ENCODE results near the gene ATPAF2. TPM values are rescaled to one million over a fixed set of nuclear protein-coding genes. Genes with fewer than 3 reads are reported as not detected.
"Not testable (repeated sequence)": the region's sequence is repeated elsewhere in the genome, so short reads cannot be mapped to it uniquely, and the experiment has no call there.

The ATPAF2 gene
- total RNA-seq, 1 donor from 2014 or later = 21.3 TPM

DNA sequence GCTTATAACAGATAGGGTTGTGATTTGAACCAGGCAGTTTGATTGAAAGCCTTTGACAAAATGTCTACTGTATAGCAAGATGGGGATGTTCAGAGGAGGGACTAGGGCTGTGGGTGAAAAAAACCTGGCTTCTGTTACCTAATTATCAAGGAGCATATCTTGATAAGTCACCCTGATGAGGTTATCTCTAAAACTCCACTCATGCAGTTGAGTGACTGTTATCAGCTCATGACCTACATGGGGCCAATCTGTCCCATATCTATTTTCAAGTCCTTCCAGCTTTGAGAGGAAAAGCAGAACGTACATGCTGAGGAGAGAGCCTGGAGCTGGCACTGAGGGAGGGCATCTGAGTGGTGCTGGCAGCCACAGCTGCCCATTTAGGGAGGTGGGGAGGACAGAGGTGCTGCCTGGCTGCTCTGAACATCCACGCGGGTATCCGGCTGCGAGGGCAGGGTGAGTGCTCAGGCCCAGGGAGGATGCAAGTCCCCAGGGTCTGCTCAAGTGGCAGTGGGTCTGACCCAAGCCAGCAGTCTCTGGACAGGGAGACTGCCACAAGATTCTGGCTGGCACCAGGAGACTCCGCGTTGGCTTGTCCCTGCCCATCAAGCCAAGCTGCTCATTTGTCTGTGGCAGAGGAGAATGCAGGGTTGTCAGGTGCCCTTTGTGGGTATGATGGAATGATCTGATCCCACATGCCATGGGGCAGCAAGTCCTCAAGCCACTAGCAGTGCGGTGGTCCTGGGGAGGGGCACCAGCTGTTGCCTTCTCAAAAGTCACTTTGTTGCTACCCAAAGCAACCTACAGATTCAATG, 29.2 kb downstream of the ATPAF2 start:
- DNase-seq = no peak

DNA sequence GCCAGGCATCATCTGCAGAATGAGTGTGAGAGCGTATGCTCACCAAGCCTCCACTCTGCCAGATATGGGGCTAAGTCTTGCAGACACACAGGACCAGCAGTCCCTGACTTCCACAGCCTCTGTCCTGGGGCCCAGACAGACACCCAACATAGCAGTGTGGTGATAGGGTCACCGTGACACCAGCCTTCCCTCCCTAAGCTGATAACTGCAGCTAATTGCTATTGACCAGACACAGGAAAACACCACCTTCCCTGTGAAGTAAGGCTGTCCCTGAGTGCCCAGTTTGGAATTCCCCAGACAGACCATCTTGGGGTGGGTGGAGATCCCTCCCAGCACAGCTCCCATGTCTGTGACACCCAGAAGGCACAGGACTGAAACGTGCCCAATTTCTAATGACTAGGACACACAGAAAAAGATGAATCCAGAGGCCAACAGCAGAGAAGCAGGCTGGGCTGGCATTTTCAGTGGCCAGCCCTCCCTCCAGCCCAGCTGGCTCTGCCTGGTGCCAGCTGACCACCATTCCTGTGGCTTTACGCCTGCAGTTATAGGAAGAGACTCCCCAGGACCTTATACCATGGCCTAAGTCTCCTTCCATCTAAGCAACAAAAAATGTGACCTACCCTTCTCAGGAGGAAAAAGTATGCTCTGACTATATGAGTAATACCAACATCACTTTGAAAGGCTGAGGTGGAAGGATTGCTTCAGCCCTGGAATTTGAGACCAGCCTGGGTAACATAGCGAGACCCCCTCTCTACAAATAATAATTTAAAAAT, 30.3 kb downstream of the ATPAF2 start:
- DNase-seq = no peak

DNA sequence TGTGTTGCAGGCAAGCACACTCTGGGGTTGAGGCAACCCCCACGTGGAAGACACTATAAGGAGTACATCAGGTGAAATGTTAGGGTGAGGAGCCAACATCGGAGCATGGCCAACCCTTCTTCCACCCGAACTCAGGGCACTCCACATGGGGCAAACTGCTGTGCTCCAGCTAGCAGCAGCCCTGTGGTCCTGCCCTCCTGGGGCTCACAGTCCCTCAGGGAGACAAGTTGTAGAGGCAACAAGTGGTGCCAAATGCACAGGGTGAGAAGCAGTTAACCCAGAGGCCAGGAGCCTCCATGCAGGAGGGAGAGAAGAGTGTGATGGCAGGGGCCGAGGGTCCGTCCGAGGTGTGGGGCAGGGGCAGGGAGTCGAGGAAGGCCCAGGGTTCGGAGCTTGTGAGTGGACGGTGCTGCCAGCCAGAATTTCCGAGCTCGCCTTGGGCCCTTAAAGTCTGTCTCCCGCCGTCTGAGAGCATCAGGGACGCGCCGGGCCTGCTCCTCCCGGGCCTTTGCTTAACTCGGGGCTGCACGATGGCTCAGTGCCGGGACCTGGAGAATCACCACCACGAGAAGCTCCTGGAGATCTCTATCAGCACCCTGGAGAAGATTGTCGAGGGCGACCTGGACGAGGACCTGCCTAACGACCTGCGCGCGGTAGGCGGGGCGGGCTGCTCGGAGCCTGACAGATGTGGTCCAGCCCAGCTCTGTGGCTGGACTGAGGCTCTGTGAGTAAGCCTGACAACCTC, 32.3 kb downstream of the ATPAF2 start:
- DNase-seq = no peak

DNA sequence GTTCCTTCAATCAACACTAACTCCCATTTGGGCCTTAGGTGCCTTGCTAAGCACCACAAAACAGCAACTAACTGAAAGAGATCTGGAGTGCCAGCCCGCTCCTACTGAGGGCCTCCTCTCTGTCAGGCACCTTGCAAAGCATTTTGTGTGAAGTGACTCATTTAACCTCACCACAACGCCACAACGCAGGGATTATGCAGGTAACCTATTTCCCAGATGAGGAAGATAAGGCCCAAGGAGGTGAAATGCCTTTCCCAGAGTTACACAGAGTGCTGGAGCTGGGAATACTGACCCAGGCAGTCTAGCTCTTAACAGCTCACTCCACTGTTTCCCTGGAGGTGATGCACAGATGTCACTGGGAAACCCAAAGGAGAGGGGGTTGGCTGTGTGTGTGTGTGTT, 33.5 kb downstream of the ATPAF2 start:
- DNase-seq = no peak

DNA sequence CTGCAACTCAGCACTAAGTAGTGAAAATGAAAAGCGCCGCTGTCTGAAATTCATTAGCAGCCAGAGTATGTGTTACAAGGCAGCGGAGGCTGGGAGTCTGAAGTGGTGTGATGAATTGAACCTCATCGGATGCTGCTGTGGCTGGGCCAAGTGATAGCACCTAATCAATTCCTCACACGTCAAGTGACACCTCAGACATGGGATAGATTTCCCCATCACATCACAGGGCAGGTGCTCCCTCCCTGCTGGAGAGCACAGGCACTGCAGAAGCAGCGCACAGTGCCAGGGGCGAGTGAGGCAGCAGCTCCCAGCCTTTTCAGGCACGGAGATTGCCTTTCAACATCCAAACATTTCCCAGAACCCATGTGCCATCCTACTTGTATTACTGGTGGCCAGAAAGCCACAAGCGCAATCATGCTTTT, 34.1 kb downstream of the ATPAF2 start:
- no peak for DNase-seq

DNA sequence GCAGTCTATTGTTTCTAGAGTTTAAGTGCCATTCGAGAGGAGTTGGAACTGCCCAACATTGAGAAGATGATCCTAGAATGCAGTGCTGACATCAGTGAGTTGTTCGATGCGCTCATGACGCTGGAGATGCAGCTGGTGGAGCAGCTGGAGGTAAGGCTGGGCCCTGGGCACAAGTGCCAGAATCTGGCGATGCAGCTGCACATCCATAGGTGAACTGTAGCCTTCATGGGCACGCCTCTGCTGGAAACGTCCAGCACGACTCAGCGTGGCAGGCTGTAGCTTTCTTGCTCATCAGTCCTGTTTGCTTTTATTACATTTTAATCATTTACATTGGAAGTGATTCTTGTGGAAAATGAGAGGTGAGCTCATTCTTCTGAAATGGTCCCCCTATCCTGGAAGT, 34.6 kb downstream of the ATPAF2 start:
- DNase-seq = no peak

DNA sequence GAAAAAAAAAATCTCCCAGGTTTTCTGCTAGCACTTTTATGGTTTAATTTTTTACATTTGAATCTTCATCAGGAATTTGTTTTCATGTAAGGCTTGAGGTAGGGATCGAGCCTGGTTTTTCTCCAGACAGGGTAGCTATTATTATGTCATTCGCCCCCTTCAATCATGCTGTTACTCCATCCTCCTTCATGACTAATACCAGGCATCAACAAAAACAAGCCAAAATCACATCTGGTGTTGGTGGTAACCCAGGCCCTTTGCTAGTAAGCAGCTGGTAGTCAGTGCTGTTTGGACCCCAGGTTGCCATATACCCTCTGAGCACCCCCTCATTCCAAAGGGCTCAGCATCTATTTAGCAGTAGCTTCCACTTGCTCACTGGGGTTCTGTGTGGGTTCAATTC, 36.8 kb downstream of the ATPAF2 start:
- no peak for DNase-seq

DNA sequence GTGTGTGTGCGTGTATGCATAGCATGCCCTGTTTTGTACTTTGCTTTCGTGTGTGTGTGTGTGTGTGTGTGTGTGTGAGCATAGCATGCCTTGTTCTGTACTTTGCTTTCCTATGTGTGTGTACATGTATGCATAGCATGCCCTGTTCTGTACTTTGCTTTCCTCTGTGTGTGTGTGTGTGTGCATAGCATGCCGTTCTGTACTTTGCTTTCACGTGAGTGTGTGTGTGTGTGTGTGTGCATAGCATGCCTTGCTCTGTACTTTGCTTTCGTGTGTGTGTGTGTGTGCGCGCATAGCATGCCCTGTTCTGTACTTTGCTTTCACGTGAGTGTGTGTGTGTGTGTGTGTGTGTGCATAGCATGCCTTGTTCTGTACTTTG, 38.9 kb downstream of the ATPAF2 start:
- DNase-seq = no peak

DNA sequence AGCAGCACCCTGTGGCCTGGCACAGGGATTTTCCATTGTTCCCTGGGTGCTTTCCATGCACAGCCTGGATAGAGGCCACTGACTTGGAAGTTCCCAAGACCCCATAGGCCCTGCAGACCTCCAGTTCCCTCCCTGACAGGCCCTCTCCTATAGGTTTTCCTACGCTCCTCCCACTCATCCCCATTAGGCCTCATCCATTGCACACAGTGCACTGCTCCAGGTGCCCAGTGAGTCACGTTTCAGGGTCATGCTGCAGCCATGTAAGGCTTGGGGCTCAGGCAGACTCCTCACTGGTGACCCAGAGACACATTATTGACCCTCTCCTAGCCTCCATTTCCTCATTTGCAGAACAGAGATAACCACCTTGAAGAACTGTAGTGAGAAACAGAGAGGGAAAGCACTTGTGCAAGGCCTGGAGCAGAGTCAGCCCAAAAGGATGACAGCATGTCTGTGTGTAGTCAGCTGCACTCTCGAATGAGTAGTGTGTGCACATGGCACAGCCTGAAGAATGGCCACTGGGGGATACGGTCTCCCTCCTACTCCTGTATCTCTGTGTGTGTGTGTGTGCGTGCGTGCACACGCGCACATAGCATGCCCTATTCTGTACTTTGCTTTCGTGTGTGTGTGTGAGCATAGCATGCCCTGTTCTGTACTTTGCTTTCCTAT, 39.5 kb downstream of the ATPAF2 start:
- no peak for DNase-seq

DNA sequence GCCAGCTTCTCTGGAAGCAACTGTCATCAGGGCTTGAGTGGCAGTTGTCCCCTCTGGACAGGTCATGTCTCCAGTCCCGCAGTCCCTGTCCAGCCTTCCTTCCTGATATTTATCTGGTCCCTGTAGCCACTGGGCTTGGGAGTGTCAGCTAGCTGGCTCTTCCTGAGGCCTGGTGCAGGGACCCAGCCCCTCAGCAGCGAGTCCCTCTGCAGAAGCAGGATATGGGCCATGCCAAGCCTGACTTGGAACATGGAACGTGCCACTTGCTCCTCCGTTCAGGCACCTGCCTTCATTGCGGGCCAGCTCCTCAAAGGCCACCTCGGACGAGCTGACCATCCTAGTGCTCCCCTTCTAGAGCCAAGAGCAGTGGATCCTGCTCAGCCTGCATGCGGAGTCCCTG, 40.0 kb downstream of the ATPAF2 start:
- no peak for DNase-seq

DNA sequence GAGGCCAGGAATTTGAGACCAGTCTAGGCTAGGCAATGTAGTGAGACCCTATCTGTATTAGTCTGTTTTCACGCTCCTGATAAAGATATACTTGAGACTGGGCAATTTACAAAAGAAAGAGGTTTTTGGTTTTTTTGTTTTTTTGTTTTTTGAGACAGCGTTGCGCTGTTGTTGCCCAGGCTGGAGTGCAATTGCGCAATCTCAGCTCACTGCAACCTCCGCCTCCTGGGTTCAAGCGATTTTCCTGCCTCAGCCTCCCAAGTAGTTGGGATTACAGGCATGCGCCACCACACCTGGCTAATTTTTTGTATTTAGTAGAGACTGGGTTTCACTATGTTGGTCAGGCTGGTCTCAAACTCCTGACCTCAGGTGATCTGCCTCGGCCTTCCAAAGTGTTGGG, 43.1 kb downstream of the ATPAF2 start:
- not testable (repeated sequence) for DNase-seq

DNA sequence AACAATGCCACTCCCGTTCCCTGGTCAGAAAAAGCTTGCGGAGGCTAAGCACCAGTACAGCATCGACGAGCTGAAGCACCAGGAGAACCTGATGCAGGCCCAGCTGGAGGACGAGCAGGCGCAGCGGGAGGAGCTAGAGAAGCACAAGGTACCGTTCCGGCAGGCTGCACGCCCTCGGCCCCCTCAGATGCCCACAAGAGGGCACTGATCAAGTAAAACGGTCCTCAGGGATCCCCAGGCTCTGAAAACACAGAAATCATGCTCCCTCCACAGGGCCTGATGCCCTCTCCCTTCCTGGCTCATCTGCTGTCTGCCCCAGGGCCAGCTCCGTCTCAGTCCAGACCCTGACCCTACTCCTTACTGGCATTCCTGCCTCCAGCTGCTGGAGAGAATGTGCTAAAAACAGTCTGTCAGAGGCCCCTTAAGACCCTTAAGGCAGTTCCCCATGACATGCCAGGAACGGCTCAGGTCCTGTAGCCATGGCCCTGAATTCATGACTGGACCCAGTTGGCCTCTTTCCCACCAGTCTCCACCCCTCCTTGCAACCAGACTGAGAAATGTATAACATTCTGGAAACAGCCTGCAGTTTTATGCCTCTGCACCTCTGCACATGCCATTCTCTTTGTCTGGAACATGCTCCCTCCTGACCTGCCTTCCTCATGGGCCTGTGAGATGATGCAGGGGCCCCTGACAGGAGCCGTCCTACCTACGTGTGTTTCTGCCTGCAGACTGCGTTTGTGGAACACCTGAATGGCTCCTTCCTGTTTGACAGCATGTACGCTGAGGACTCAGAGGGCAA, 44.5 kb downstream of the ATPAF2 start:
- DNase-seq = peak; percentile 50

DNA sequence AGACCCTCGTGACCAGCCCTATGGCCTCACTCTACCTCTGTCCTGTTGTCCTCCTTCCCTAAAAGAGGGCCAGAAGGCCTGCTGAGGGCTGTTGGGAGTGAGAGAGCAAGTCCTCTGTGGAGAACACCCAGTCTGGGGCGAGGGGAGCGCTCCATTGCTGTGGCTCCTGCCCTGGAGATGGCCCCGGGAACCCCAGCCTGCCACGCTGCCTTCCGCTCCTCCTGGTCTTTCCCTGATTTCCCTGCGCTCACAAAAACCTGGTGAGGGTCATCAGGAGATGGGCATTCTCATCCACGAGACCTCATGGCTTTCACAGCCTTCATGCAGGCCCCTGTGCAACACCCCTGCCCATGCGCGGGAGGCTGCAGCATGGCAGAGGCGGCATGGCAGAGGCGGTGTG, 45.1 kb downstream of the ATPAF2 start:
- no peak for DNase-seq

DNA sequence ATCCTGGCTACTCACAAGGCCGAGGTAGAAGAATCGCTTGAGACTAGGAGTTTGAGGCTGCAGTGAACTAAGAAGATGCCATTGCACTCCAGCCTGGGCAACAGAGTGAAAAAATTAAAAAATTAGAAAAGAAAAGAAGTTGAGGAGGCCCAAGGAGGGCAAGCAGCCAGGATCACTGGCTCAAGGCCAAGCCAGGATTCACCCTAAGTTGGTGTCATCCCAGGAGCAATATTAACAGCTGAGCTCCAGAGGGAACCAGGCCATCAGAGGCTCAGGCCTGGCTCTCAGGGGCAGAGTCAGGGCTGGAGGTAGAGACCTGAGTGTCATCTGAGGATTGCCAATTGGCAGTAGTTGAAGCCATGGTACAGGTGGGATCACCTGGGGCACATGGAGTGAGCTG, 45.6 kb downstream of the ATPAF2 start:
- no peak for DNase-seq

DNA sequence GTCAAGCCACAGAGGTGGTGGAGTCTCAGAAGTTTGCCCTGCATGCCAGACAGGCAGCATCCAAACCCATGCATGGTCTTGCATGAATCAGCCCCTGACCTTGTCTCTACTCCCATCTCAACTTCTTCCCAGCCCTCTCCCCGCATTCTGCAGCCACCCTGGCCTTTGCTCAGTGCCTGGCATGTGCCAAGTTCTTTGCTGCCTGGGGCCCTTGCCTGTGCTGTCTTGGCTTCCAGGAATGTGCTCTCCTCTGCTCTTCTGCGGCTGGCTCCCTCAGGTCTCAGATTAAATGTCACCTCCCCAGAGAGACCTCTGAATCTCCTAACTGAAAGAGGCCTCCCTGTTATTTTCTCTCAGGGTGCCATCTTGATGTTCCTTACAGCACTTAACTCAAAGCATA, 48.7 kb downstream of the ATPAF2 start:
- no peak for DNase-seq

DNA sequence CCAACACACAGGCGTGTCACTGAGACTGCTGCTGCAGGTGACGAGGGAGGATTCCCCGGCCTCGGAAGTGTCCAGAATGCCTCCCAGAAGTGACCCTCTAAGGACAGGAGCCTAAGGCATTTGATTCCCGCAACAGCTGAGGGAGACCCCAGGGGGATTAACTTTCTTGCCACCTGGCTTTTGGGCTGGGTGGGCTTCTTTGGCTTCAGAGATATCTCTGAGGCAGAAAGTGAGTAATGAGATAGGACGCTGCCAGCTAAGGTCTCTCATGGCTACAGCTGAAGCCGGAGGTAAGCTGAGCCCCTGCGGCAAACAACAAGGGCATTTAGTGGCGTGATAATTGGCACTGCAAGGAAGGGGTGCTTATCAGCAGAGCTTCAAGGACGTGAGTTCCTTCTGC, 49.4 kb downstream of the ATPAF2 start:
- DNase-seq = no peak

DNA sequence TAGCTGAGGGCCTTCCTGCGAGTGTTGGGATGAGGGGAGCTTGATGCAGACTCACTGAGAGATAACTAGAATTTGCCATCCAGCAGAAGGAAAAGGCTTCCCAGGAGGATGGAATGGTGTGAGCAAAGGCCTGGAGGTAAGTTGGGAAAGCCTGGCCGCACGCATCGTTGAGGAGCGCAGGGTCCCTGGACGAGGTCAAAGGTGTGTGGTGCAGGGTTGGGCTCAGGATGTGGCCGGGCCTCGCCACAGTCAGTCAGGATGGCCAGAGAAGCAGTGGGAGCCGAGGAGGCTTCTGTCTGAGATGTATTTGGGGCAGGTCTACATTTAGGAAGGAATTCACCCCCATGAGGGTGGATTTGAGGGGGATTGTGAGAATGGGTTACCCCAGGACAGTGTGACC, 49.9 kb downstream of the ATPAF2 start:
- no peak for DNase-seq

DNA sequence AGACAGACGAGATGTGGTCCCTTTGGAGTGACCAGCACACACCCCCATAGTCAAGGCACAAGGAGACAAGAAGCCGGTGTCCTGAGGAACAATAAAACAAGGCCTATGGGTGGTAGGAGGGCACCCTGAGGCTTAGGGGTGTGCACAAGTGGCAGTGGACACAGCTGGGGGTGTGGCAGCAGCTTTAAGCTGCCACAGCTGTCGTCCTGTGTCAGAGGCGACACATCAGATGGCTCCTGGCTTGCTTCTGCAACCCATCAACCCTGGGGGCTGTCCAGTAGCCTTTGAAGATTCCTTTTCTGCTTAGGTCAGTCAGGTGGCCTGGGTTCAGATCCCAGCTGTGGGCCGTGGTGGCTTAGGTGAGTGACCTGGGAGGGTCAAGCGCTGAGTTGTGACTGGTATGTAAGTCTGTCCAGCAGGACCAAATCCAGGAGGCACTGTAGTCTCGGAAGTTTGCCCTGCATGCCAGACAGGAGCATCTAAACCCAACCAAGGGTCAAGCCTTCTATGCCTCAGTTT, 50.5 kb downstream of the ATPAF2 start:
- no peak for DNase-seq

DNA sequence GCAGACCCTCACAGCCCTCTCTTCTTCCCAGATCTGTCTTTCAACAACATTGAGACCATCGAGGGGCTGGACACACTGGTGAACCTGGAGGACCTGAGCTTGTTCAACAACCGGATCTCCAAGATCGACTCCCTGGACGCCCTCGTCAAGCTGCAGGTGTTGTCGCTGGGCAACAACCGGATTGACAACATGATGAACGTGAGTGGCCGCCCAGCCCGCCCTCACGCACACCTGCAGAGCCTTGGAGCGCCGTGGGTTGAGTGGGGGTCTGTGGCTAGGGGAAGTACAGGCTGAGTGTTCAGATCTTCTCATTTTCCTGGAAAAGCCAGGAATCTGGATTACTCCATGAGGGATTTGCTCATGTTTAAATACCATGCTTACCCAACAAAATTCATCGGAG, 51.1 kb downstream of the ATPAF2 start:
- DNase-seq = no peak

DNA sequence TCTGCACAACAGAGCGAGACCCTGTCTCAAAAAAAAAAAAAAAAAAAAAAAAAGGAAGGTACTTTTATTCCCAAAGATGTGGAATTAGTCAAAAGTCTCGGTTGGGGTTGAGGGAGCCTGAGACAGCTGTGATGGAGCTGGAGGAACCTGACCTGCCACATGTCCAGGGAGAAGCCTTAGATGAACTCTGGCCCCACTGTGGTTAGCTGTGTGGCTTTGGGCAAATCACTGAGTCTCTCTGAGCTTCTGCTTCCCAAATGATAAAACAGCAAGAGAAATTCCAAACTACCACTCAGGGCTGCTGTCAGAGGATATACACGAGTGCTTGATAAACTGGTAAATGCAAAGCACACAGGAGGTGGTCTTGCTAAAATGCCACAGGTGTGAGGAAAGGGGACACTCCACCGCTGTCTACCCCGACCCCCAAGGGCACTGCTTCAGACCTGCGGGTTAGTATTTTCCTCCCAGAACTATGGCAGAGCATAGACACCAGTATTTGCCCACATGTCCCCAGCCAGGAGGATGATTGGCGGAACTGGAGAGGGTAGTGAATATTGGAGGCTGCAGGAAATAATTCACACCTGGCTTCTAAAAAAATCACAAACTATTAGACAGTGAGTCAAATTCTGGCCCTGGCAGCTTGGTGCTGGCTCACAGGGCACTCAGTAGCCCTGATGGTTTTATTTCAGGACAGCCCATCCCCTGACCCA, 51.6 kb downstream of the ATPAF2 start:
- DNase-seq = no peak

DNA sequence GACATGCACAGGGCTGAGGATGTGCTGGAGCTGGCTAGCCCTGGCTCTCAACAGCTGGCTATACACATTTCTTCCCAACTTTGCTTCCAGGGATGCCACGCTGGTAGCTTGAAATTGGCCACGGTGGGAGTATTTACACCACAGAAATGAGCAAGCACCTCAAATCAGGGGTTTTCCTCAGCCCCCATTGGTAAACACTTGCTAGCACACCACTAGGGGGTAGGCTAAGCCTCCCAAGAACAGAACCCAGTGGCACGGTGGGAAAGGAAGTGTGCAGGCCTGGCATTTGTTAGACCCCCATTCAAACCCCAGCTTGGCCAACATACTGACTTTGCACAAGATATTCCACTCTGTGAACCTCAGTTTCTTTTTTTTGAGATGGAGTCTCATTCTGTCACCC, 53.4 kb downstream of the ATPAF2 start:
- peak; percentile 38 for DNase-seq
